HG02763 (cell line): ENCODE measurements around the gene UNC5A.

Source experiments
- ATAC-seq: cut with Tn5 transposase; IDR thresholded peaks from one replicate; pipeline ENCODE4 v1.9.1; 2021; ENCODE audit warnings: mild to moderate bottlenecking, moderate library complexity; ENCODE audit not compliant: unreplicated experiment

Gene UNC5A

DNA sequence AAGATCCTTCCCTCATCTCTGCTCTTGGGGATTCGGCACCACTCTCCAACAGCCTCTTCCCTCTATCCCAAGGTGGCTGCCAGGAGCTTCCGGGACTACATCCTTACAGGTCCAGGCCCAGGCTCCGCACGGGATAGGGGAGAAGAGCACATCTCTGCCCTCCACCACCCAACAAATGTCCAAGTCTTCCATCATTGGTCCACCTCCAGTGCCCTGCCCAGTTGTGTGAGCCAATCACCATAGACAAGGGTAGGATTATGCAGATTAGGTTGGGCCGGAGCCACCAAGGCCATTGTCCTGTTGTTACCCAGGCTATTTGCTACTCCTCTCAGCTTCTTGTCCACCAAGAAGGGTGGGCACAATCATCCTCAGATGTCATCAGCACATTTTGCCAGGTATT lies 9.1 kb downstream of the UNC5A start:
- no peak for ATAC-seq

DNA sequence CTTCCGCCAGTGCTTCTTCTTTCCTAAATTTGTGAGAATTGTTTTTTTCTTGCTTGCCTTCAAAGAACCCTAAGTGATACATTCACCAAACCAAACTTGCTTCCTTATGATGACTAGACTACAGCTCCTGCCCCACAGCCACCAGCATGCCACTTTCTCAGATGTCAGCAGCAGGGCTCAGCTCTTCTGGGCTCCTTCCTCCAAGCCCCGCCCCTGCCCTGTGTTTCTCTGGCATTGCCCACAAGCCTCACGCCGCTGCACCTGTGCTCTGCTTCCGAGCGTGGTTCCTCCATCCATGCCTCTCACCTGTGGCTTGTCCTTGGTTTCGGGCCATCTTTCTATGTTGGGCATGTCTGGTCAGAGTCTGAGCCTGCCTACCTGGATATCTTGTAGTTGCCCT lies 10.6 kb downstream of the UNC5A start:
- ATAC-seq, result no peak

DNA sequence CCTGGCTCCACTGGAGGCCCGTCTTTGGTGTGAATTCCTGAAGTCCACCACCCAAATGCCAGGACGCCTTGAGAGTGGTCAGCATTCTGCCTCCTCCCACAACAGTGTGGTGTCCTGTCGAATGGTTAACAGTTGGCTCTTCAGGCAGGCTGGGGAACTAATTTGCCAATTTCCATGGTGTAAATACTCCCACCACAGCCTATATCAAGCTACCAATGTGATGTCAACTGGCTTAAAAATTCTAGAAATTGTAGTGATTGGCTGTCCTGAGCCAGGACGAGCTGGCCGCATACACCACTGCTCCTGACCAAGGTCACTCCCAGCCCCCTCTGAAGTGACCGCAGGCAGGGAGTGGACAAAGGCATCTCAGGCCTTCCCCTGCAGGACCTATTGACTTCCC lies 11.1 kb downstream of the UNC5A start:
- no peak for ATAC-seq

DNA sequence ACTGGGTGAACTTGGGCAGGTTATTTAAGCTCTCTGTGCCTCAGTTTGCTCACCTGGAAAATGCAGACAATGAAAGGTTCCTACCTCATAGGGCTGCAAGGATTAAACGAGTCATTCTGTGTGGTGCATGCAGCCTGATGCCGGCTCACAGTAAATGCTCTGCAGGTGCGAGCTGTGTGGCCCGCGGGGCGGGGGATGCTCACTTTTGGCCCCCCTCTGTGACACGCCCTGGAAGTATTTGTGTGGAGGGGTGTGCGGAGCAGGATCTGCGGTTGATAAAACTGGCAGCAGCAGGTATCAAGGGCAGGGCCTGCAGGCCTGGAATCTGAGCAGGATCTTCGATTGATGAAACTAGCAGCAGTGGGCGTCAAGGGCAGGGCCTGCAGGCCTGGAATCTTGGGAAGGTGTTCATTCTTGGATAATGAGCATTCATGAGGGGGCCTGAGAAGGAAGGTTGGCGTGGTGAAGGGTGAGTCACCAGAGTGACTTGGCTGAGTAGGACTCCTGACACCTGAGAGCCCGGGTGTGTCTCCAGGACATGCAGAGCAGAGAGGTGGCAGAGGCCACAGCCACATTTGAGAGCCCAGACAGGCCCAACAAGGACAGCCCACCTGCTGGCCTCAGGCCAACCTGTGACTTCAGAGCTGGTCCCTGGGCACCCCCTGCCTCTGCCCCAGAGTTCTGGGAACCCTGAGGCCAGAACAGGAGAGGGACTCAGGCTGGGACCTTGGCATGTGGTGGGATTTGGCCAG lies 11.9 kb downstream of the UNC5A start:
- no peak for ATAC-seq

DNA sequence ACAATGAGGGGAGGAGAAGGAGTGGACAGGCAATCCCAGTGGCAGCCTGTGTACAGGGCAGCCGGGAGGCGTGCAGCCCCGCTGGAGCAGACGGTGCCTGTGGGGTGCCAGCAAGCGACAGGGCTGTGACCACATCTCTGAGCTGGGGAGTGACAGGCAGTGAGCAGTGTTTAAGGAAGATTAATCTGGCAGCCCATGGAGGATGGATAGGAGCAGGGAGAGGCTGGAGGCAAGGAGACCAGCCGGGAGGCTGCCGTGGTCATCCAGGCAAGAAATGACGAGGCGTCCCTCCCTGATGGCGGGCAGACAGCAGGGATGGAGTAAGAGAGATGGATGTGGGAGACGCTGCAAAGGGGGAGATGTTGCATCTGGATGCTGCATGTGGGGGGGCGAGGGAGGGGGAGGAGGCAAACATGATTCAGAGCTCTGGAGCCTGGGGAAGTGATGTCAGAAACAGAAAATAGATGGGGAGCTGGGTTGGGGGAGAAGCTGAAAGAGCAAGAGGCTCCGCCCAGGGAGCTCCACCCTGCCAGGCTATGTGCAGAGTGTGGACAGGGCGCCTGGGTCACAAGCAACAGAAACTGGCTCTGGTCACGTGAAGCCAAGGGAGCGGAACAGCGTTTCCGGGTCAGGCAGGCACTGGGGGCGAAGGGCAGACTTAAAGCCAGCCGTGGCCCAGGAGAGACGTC lies 12.6 kb downstream of the UNC5A start:
- no peak for ATAC-seq

DNA sequence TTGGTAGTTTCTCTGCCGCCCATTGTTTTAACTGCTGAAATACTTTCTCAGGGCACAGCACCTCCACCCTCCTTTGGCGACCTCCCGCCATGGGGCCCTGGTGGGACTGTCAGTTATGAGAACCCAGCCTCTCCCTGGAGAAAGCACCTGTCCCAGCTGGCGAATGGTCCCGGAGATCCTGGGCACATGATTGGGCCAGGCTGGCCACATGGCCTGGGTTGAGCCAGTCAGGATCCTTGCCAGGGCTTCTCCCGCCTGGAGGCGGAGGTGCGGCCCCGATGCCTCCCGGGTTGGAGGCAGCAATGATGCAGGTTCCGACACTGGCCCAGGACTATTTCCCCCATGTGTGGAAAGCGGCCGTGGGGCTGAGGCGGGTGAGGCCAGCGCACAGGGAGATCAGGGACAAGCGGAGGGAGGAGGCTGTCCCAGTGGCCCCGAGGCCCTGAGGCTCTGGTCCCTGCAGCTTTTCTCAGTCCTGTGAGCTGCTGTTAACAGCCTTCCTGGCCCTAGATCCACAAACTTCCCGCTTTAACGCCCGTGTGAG lies 13.6 kb downstream of the UNC5A start:
- ATAC-seq, result no peak

DNA sequence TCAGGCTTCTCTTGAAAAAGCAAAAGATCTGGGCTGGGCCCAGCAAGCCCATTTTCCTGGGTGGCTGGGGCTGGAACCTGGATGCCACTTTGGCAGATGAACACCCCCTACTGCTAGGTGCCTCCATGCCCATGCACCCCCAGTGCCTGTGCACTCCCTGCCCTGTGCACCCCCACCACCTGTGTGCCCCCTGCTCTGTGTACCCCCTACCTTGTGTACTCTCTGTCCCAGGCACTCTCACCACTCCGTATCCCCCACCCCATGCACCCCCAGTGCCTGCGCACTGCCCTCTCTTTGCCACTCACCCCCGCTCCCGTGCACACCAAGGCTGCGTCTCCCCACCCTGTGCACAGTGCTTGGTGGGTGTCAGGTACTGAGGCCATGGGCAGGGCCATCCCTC lies 14.2 kb downstream of the UNC5A start:
- ATAC-seq, result no peak

DNA sequence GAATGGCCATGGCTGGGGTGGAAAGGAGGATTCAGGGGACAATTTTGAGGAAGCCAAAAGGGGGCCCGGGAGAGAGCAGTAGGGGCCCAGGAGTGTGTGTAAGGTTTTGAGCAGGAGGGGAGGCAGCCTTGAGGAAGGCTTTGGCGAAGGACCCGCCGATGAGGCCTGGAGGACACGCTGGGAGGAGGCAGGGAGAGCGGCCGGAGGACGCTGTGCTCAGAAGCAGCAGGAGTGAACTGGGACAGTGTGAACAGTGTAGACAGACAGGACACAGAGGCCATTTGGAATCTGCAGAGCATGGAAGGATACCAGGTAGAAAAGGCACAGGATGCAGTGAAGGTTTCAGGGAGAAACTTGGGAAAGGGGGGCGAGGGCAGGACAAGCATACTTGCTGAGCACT lies 14.9 kb downstream of the UNC5A start:
- no peak for ATAC-seq

DNA sequence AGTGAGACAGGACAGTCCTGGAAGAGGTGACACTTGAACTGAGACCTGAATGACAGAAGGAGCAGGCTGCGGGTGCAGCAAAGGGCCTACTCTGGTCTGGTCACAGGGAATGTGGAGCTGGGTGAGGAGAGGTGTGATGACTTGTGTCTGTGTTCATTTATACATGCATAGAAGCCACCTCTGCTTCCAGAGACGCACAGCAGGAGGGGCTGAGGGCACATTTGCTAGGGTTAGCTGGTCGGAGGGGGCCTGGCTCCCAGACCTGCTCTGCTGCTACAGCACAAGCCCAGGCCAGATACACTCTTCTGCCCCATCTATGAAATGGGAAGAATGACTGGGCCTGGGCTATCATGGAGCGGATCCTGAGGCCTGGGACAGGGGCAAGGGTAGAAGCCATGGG lies 15.6 kb downstream of the UNC5A start:
- no peak for ATAC-seq

DNA sequence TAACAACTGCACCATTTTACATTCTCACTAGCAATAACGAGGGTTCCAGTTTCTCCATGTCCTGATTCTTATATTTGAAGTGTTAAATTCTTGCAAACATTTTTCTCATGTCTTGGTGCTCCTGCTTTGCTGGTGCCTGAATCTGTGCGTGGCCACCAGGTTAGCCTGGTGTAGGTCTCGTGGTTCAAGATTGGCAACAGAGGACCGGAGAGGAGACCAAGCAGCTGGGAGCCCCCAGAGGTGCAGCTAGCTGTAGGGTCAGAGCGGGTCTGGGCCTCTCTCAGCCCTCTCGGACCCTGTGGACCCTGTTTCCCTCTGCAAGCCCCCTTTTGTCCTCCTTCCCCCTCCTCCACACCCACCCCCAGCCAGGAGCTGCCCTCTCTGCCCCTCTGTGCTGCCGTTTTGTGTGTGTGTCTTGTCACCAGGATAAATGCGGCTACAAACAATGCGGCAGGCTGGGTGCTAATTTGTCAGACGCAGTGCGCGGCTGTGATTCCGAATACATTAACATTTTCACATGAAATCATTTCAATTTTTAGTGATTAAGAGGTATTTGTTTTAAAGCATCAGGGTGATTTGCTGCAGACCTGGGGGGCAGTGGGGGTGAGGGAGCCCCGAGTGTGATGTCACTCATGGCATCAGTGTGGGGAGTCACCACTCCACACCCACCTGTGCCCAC lies 17.5 kb downstream of the UNC5A start:
- no peak for ATAC-seq

DNA sequence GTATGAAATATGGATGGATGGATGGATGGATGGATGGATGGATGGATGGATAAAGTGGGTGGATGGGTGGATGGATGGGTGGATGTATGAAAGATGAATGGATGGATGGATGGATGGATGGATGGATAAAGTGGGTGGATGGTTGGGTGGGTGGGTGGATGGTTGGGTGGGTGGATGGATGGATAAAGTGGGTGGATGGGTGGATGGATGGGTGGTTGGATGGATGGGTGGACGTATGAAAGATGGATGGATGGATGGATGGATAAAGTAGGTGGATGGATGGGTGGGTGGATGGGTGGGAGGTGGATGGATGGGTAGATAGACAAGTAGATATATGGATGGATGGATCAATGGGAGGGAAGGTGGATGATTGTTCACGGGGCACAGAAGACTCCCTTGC lies 19.0 kb downstream of the UNC5A start:
- no peak for ATAC-seq

DNA sequence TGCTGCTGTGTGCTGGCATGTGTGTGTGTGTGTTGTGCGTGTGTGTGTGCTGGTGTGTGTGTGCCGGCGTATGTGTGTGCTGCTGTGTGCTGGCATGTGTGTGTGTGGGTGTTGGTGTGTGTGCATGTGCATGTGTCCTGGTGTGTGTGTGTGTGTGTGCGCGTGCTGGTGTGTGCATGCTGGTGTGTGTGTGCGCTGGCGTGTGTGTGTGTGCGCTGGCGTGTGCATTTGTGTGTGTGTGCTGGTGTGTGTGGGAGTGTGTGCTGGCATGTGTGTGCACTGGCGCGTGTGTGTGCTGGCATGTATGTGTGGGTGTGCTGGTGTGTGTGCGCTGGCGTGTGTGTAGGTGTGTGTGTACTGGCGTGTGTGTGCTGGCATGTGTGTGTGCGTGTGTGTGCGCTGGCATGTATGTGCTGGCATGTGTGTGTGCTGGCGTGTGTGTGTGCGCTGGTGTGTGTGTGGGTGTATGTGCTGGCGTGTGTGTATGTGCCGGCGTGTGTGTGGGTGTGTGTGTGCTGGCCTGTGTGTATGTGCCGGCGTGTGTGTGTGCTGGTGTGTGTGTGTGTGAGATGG lies 20.1 kb downstream of the UNC5A start:
- no peak for ATAC-seq

DNA sequence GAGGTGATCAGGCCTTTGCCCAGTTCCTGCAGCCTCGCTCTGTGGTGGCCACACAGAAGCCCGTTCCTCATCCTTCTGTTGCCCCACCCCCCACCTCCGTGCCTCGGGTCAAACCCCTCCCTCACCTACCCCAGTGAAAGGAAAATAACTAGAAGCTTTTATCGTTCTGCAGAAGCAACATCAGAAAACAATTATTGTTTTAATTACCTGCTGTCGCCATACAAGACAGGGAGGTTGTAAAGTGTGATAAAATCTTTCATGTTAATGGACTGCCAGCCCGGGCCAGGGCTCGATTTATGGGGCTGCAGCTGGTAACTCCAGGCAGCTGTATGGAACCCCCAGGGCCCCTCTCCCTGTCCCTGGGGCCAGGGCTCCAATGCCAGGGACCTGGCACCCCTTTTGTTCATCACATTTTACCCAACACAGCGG lies 20.6 kb downstream of the UNC5A start:
- no peak for ATAC-seq

DNA sequence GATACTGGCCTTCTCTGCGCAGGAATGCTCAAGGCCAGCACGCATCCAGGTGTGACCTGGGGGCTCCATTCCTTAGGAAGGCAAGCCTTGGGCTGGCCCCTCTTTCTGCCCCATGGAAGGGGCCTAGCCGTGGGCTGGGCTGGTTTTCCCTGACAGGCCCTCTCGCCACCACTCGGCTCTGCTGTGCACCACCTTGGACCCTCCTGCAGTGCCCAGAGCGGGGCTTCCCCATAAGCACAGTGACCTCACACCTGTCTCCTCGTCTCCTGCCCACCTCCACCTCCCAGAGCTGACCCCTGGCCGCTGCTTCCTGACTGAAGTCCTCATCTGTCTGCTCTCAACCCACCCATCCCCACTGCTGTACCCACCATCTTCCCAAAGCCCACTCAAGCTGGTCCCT lies 21.1 kb downstream of the UNC5A start:
- ATAC-seq, result no peak

DNA sequence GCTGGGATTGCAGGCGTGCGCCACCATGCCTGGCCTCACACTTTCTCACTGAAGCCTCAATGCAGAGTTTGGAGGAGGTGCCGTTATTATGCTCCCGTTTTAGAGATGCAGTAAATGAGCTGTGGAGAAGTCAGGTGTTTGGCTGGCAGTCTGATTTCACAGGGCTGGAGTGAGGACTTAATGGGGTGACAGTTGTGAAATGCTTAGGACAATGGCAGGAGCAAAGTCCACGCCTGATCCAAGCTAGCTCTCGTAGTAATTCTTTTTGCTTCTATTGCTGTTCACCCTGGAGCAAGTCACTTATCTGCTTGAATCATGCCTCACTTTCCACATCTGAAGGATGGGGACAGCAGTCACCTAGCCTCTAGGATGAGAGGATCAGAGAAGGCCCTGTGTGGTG lies 21.8 kb downstream of the UNC5A start:
- no peak for ATAC-seq

DNA sequence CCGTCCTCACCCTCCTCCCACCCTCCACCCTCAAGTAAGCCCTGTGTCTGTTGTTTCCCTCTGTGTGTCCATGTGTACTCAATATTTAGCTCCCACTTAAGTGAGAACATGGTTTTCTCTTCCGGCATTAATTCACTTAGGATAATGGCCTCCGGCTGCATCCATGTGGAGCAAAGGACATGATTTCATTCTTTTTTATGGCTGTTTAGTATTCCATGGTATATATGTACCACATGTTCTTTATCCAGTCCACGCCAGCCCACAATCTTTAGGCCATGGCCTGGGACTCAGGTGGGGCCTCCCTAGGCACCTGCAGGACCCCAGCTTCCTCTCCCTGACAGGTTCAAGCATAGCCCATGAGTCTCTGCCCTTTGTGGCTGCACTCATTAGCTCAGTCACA lies 22.9 kb downstream of the UNC5A start:
- no peak for ATAC-seq

DNA sequence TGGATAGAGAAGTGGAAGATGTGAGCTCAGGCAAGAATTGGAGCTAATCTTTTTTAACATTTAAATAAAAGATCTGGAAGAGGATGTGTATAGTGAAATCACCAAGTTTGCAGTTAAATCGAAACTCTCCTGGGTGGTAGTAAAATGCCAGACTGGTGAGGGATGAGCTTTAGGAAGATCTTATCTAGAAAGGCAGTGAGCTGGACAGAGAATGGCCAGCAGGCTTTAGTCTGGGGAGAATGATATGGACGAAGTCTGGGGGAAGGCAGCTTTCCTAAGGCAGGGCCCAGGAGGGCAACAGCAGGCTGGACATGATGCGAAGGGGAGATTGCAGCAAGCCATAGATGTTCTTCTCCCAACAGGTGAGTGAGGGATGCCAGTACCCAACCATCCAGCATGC lies 25.6 kb downstream of the UNC5A start:
- no peak for ATAC-seq

DNA sequence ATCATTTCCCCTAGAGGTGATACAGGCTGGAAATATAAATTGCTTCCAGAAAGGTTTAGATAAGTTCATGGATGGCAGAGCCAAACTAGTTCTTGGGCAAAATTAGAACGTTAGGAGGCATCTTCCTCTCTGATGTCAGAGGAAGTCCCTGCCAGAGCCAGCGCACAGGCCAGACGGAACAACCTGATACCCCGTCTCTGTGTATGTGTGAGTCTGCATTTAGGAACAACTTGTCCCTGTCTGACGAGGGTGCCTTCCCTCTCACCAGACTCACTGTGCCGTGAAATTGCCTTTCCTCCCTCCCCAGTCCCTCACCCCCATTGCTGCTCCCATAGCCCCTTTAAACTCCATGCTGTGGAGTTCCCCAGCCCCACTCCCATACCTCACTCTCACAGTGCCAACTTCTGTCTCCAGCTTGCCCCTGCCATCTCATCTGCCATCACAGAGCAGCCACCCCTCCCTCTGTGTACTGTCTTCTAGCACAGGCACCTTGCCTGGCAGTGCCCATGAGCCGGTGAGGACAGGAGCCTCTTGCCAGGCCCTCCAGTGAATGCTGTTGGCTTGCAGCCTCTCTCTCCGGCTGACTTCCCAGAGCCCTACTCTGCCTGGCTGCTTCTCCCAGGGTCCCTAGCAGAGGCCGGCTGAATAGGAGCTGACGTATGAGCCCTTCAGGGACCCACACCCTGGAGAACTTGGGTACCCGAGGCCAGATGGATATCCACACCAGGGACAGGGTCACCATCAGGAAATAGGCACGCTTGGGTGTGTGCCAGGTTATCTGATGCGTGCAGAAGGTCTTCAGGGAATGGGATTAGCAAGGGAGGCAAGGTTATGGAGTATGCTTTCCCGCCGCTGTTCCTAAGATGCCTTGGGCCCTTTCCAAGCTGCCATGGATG lies 26.7 kb downstream of the UNC5A start:
- ATAC-seq, result no peak

DNA sequence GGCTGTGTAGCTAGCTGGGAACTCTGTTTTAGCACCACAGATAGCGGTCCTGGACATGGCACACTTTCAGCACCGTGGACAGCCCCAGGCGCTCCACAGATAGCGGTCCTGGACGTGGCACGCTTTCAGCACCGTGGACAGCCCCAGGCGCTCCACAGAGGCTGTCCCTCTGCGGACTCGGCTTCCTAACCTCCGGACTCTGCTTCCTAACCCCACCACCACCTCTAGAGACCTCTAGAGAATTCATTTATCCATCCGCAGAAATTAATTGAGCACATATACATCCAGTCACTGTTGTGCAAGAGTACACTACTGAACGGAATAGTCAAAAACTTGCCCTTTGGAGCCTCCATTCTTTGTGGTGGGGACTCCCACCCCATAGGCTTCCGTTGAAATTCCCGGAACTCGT lies 27.4 kb downstream of the UNC5A start:
- no peak for ATAC-seq

DNA sequence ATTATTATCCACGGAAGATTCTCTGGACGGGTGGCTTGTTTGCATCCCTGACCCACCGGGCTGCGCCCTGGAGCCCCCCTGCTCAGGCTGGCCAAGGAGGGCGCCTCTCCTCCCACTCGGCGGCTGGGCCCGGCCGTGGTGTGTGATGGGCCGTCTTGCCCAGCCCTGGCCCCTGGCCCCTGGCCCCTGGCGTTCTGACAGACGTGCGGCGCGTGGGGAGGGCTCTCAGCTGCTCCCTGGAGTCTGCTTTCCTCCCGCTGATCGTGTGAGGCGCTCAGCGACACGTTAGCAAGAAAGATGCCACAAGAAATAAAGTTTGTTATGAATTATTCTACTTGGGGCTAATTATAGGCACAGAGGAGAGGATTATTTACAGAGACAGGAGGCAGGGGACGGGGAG lies 33.3 kb downstream of the UNC5A start:
- ATAC-seq, result no peak

DNA sequence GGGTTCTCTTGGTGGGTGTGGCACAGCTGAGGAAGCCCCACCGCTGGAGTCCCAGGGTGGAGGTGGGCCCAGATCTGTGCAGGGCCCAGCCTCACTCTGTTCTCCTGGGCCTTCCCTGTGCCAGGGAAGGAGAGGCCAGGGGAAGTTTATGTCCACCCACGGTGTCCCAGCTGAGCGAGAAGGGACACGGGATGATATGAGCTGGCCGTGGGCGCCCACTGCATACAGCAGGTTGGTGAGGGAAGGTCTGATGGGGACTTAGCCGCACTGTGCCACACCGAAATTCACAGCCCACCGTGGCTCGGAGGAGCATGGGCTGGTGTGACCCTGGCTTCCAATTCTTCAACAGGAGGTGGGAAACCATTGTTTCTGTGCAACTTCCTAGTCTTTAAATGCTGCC lies 33.9 kb downstream of the UNC5A start:
- ATAC-seq, result no peak
